ENCODE data around the gene DNM3.
"Not testable (repeated sequence)": the region's sequence is repeated elsewhere in the genome, so short reads cannot be mapped to it uniquely, and the experiment has no call there.

The DNM3 gene

DNA sequence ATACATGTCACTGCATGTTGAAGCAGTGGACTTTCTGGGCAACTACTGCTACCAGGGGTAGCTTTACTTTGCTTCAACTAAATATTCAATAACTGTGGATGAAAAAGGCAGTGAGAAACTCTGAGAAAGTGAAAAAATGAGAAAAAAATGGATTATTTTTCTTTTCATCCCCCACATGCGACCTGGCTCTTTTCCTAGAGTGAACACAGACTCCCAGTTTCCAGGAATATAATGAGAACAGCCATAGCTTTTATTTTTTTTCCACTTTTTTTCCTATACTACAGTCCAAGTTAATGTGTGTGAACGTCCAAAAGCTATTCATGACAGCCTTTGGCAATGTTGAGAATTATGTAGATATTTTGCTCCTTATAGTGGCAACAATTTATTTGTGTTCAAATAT, 230.4 kb downstream of the DNM3 start:
- no peak overlapping the region for H3K4me3 ChIP-seq (ENCODE audit: low read length)
- no peak for DNase-seq (ENCODE audit: low read depth)
- TF ChIP-seq, protein P1, sequence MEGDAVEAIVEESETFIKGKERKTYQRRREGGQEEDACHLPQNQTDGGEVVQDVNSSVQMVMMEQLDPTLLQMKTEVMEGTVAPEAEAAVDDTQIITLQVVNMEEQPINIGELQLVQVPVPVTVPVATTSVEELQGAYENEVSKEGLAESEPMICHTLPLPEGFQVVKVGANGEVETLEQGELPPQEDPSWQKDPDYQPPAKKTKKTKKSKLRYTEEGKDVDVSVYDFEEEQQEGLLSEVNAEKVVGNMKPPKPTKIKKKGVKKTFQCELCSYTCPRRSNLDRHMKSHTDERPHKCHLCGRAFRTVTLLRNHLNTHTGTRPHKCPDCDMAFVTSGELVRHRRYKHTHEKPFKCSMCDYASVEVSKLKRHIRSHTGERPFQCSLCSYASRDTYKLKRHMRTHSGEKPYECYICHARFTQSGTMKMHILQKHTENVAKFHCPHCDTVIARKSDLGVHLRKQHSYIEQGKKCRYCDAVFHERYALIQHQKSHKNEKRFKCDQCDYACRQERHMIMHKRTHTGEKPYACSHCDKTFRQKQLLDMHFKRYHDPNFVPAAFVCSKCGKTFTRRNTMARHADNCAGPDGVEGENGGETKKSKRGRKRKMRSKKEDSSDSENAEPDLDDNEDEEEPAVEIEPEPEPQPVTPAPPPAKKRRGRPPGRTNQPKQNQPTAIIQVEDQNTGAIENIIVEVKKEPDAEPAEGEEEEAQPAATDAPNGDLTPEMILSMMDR (conservative IDR thresholded peaks at IDR 0.05; ENCODE audit: low read depth, low read length) = no peak

DNA sequence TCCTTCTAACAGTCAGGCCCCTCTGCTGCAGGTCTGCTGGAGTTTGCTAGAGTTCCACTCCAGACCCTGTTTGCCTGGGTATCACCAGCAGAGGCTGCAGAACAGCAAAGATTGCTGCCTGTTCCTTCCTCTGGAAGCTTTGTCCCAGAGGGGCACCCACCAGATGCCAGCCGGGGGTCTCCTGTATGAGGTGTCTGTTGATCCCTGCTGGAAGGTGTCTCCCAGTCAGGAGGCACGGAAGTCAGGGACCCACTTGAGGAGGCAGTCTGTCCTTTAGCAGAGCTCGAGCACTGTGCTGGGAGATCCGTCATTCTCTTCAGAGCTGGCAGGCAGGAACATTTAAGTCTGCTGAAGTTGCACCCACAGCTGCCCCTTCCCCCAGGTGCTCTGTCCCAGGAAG, 238.6 kb downstream of the DNM3 start:
- not testable (repeated sequence) for DNase-seq (ENCODE audit: low read depth); H3K4me3 ChIP-seq (ENCODE audit: low read length)

DNA sequence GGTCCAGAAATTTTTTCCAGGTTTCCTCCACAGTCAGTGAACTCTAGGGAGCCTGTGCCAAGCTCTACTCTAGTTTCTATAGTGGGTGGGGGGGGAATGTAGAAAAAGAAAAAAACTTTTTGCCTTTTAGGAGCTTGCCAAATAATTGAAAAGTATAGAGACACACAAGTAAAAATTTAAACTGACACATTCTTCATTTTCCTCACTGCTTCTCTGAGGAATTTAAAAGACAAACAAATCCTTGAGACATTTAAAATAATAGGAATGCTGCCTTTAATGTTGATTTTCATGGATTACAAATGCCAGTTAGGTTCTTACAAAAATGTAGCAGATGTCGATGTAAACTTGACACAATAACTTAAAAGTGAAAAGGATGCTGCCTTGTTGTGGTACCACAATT, 241.9 kb downstream of the DNM3 start:
- no peak overlapping the region for H3K4me3 ChIP-seq (ENCODE audit: low read length)

DNA sequence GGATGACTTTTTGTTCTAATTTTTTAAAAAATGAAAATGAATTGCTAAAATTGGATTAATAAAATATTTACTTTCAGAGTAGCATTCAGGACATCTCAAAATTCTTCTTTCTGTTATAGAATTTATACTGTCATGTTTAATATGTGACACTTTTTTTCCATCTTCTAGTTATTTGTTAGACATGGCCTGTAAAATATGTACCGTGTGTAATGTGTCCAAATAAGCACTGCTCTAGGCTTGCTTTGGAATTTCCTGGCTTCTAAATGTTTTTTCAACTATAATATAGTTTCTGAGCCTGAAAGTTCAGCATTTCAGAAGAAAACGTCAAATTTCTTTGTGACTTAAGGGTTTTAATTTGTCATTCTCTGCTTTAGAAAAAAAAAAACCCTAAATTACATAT, 243.6 kb downstream of the DNM3 start:
- no peak overlapping the region for H3K4me3 ChIP-seq (ENCODE audit: low read length)
- TF ChIP-seq, protein P1 (conservative IDR thresholded peaks at IDR 0.05; ENCODE audit: low read depth, low read length) = no peak
- no peak for DNase-seq (ENCODE audit: low read depth)

More for the DNA sequence above, 241.9 kb downstream of the DNM3 start:
- DNase-seq (ENCODE audit: low read depth) = no peak
- TF ChIP-seq, protein P1 (conservative IDR thresholded peaks at IDR 0.05; ENCODE audit: low read depth, low read length) = no peak

DNA sequence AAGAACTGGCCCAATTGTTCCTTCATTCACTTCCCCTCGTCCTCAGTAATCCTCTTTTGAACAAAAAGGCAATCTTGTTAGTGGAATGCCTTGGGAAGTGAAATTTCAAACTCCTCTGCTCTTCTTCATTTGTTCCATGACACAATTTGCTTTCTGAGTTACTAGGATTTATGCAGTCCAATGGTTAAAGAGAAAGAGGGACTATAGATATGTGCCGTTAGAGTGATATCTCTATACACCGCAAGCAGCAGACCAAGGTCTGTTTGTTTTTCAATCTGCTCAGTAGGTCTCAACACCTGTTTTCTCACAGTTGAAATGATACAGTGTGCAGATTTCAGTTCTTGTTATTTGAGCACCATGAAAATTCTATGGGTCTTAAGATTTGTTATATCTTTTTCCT, 244.0 kb downstream of the DNM3 start:
- no peak overlapping the region for H3K4me3 ChIP-seq (ENCODE audit: low read length)
- TF ChIP-seq, protein P1 (conservative IDR thresholded peaks at IDR 0.05; ENCODE audit: low read depth, low read length) = no peak
- no peak for DNase-seq (ENCODE audit: low read depth)

DNA sequence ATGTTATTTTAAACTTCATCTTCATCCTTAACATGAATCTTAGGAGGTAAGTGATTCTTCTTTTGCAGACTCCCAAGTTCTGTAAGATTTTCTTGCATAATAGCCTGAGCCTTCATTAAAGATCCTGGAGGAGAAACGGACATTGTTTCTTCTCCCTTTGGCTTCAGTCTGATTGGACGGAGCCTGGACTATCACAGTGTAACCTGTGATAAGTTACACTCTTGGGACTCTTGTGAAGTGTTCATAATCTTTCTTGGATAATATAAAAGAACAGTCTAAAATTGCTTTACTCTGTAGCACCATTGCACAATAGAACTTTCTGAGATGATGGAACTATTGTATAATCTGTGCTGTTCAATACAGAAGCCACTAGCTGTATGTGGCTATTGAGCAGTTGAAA, 244.8 kb downstream of the DNM3 start:
- H3K4me3 ChIP-seq (ENCODE audit: low read length) = no peak overlapping the region
- no peak for DNase-seq (ENCODE audit: low read depth)
- TF ChIP-seq, protein P1 (conservative IDR thresholded peaks at IDR 0.05; ENCODE audit: low read depth, low read length) = no peak

DNA sequence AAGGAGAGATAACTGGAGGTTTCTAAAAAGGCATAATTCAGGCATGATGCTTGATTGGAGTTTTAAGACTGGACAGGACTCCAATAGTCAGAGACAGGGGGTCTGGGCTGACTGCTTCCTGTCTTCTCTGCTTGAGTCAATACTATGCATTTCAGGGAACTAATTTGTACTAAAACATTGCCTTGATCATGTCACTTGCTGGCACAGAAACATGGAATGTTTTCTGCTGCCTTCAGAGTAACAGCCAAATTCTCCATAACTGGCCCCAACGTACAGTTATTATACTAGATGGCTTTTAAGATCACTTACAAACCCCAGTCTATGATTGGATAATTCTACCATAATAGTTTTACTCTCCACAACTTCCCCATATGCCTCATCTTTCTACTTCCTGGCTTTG, 247.0 kb downstream of the DNM3 start:
- TF ChIP-seq, protein P1 (conservative IDR thresholded peaks at IDR 0.05; ENCODE audit: low read depth, low read length) = no peak
- H3K4me3 ChIP-seq (ENCODE audit: low read length) = no peak overlapping the region
- no peak for DNase-seq (ENCODE audit: low read depth)
